GM18498 (cell line): ENCODE results near the gene RBM15.
A peak's percentile ranks its signal among the peaks of the same experiment; 100 is the strongest.

Experiments used
- ATAC-seq: cut with Tn5 transposase; IDR thresholded peaks from one replicate; pipeline ENCODE4 v1.9.1; 2021; ENCODE audit warnings: mild to moderate bottlenecking, moderate library complexity; ENCODE audit not compliant: unreplicated experiment

RBM15 gene, protein sequence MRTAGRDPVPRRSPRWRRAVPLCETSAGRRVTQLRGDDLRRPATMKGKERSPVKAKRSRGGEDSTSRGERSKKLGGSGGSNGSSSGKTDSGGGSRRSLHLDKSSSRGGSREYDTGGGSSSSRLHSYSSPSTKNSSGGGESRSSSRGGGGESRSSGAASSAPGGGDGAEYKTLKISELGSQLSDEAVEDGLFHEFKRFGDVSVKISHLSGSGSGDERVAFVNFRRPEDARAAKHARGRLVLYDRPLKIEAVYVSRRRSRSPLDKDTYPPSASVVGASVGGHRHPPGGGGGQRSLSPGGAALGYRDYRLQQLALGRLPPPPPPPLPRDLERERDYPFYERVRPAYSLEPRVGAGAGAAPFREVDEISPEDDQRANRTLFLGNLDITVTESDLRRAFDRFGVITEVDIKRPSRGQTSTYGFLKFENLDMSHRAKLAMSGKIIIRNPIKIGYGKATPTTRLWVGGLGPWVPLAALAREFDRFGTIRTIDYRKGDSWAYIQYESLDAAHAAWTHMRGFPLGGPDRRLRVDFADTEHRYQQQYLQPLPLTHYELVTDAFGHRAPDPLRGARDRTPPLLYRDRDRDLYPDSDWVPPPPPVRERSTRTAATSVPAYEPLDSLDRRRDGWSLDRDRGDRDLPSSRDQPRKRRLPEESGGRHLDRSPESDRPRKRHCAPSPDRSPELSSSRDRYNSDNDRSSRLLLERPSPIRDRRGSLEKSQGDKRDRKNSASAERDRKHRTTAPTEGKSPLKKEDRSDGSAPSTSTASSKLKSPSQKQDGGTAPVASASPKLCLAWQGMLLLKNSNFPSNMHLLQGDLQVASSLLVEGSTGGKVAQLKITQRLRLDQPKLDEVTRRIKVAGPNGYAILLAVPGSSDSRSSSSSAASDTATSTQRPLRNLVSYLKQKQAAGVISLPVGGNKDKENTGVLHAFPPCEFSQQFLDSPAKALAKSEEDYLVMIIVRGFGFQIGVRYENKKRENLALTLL

DNA sequence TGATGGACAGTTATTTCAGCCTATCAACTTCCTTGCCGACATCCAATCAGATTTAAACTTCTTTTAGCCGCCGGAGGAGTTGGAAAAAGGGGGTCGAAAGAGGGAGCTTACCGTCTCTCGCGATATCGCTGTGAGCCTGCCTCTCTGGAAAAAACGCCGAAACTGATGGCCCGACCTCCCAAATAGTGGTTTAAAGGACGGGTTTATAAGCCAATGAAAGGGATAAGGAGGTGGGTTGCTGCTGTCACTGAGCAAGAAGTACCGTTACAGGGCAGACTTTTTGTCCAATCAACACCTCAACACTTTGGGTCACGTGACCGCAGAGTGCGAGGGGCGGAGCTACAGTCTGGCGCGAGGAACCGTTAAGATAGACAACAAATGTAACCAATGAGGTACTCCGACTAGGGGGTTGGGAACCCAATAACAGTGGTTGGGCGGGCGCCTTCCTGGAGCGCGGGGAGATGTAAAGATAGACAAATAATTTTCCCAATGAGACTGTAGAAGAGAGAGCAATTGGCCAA, at the start of gene RBM15:
Gene RBM15 (plus strand): TSS at position 492 of the 521 bp plus-strand sequence. CDS start 29 bp downstream, at position 521.
- peak; percentile 69 for ATAC-seq

DNA sequence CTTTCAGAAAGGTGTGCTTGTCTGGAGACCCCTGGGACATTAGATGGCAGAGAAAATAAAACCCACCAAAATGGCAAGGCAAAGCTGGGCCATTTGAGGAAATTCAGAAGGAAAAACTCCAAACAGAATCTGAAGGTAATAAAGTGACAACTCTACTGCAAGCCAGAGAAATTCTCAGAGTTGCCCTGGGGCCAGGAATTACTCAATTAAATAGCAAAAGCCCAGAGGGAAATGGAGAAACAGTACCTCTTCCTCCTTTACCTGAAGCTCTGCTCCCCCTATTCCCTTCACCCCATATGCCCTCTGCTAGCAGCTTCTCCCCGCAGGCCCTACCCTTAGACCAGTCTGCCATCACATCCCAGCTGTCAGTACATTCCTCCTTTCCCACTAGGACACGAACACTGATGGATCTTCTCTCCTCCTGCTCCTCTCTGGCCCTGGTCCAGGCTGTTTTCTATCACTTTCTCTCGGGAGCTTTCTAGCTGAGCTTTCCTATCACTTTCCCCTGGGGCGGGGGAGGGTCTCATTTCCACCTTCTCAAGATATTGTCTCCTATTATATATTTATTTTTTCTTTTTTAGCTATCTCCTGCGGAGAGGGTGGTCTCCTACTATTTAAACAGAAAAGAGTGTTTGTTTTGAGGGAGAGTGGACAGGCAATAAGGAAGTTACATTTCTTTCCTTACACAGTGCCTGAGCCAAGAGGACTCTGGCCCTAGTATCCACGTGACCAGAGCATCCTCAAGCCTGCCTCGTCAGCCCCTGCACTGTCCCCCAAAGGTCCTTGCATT, 47.7 kb upstream of the RBM15 start:
- no peak for ATAC-seq

DNA sequence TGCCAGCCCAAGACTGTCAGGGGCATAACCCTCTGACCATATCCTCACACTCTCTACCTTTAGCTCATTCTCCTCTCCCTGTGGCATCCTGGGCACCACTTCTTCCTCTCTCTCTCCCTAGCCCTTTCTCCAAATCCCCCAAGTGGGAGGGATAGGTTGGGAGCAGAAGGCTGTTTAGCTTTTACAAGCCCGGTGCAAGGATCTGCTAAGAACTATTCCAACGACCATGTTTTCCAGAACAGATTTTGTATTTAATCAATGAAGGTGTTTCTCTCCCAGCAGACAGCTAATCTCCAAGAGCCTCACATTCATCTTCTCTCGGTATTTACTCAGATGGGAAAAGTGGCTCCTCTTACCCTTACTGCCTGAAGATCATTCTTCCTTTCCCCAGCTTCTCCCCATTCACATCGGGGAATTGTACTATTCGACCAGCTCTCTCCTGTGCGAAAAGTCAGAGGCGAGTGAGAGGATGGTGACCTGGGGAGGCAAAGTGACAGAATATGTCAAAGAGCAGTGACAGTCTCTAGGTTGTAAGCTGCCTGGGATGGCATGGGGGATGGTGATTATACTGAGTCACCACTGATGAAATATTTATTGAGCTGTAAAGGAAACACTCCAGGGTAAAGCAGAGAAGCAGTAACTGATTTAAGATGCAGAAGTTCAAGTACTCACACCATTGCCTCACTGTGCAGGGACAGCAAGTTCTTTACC, 47.0 kb upstream of the RBM15 start:
- ATAC-seq, result no peak

DNA sequence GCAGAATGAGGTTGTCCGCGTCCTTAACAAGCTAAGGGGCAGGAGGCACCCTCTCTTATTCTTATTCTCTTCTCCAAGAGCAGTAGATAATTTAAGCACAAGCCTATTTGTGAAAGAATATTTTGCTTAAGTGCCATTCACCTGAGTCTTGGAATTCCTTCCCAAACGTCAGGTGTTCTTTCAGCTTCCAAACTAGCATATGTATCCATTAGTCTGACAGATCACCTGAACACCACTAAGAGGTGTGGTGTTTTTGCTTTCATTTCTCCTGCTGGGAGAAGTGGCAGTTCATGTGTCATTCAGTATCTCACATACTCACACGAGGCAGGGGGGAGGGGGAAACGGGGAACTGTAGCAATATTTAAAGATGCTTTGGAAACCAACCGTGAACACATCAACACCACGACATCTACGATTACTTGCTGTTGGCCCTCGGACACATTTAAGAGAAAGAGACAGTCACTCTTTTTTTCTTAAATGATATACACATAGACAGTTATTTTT, 45.5 kb upstream of the RBM15 start:
- no peak for ATAC-seq

DNA sequence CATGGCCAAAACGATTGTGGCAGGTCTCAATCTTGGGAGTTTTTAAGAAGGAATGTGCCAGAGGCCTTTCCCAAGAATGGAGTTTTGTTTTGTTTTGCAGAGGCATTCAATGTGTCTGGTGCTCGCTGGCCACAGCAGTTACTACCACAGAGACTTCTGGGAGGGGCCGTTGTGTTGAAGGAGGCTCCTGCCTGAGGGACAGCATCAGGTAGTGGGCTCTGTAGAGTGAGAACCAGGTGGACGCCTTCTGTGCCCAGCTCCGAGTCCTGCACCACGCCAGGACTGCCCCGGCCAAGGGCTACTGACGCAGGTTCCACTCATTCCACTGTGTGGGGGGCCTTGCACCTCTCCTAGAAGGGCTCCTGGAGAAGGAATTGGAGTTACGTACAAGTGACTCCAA, 44.9 kb upstream of the RBM15 start:
- ATAC-seq, result no peak

DNA sequence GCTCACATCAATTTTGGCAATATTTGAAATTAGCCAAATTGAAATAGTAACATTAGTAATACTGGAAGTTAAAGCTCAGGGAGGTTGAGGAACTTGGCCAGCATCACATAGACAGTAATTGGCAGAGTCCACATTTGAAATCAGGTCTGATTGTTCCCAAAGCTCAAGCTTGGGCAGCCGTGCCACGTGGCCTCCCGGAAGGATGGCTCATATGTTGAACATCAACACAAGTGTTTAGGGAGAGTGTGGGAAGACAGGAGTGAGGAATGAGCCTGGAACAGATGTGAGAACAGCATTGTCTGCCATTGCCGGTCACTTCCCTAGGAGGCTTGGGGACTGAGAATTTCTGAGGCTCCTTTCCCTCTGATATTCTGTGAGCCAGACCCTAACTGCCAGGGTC, 40.2 kb upstream of the RBM15 start:
- no peak for ATAC-seq

DNA sequence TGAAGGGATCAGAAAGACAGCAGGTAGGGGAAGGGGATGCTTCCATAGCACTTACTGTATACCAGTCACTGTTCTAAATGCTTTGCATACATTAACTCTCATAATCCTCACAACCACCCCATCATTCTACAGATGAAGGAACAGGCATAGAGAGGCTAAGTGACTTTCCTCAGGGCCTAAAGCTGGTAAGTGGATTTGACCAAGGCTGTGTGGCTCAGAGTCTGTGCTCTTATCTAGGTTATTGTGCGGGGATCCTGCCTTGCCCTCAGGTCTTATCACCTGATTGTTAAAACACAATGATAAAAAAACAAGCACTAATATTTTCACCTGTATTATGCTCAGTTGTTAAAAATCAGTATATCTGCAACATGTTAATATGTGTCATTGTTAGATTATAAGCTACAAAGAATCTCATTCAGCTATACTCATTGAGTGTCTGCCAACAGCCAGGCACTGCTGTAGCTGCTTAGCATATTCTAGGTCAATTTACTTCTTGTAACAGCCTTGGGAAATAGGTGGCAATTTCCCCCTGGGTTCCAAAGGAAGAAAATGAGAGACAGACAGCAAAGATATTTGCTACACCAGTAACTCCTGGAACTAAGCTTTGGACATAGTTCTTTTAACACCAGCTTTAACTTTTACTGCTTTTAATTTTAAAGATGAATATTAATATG, 38.6 kb upstream of the RBM15 start:
- ATAC-seq, result no peak

DNA sequence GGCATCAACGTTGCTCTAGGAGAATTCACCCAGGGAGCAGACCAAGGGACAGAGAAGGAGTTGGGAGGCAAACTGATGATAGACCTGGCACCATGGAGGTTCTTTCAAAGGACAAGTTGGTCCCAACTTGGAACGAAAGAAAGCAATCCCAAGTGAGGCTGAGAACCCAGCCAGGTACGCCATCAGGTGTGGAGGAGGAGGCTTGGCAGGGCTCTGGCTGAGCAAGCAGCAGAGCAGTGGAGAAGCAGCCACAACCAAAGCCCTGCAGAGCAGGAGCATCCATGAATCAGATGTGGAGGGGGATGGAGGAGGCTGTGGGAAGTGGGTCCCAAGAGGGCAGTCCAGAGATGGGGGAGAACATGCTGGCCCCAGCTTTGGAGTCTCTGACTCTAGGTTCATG, 36.3 kb upstream of the RBM15 start:
- ATAC-seq, result no peak

DNA sequence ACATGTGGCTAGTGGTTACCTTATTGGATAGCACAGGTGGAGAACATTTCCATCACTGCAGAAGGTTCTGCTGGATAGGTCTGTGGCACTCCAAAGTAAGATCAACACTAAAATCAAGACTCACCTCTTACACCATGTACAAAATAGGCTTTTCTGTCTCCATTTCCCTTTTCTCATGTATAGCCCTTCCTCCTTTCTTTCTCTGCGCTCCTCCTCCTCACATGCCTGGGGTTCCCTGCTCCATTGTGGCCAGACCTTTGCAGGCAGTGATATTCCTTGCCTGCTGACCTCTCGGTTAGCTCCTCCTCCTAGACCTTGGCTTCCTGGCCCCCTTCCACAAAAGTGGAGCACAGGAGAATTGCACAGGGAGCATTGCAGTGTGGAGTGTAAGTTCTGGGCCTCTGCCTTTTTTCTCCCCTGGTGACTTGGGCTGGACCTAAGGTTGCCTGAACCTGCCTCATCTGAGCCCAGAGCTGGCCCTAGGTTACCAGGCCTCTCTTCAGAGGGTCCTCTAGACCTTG, 33.2 kb upstream of the RBM15 start:
- ATAC-seq, result no peak

DNA sequence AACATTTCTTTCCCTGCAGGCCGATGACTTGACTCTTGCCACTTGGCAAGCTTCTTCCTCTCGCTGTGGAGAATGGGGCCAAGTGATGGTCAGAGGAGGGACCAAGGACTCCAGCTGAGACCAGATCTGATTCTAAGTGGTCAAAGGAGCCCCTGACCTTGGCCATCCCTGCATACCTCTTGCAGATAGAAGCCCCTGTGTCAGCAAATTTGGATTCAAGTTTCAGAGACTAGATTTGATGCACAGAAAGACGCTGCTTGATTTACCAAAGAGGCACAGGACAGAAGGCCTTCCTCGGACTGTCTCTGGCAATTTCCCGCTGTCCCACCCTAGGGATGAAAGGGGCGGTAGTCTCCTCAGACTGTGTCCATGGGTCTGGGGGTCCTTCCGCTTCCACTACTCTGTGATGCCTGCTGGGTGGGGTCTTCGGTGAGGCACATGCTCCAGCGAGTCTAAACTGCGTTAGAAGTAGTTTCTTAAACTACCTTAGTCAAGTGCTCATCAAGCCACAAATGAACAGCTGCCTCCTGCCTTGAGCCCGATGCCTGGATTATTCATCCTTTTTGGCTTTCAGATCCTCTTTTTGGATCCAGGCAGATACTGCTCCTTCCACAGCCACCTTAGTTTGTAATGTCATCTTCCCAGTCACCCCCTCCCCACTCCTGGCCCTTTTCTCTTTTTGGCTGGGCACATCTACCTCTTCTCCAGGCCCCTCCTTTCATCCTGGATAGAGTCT, 31.8 kb upstream of the RBM15 start:
- no peak for ATAC-seq

DNA sequence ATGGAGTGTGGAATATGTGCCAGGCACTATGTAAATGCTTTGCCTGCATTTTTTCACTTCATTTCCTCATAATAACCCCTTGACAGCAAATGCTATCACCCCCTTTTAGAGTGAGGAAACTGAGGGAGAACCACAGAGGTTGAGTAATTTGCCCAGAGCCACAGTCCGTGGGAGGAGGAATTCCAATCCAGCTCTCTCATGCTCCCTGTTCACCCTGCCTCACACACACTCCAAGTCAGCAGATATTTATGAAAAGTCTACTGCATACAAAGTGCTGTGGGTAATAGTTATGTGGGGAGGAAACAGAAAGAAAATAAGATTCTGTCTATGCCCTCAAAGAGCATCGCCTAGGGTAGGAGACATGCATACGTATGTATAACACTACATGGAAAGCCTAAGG, 30.9 kb upstream of the RBM15 start:
- ATAC-seq, result no peak

DNA sequence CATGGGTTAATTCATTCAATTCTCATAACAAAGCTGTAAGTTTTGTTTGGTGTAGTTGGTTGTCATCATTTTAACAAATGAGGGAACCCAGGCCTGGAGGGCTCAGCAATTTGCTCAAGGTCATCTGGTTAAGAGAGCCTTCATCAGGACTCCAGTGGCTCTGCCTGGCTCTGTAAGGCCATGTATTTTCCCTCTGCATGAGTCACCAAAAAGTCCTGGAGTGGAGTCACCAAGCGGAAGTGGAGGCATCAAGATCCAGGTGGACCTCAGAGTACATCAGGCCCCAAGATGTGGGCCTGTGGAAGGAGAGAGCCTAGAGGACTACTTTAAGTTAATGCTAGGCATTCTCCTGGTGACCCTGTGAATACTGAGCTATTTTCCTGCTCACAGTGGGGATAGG, 30.0 kb upstream of the RBM15 start:
- no peak for ATAC-seq

DNA sequence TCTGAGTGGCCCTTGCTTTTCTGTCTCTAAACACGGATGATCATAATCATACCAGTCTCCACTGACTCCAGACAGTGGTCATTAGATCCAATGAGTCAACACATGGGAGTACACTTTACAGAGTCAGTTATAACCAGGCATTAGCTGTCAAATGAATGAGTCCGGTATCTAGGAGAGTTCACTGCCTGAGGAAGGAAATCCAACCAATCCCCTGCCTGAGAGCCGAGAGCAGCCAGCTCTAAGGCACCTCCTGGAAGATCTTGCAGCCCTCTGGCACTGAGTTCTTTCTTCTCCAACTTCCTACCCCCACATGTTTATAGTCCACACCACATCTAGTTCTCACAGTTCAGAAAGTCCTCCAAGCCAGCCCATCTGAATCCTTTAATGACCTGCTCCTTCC, 29.4 kb upstream of the RBM15 start:
- no peak for ATAC-seq

DNA sequence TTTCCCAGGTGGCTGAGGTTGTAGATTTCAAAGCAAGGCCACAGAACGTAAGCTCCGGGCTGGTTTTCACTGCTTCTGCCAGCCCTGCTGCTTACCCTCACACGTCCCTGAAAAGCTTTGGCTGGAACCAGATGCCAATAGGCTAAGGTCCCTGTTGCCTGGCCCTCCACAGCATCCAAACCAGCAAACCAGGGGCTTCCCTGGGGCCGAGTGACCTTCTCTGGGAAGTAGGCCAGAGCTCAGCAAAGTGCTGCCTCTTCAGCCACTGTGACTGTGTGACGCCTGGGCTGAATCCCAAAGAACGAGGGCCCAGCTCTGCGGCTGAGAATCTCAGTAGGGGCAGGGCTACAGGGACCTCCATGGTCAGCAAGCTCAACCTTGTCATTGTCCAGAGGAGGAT, 28.9 kb upstream of the RBM15 start:
- ATAC-seq, result no peak

DNA sequence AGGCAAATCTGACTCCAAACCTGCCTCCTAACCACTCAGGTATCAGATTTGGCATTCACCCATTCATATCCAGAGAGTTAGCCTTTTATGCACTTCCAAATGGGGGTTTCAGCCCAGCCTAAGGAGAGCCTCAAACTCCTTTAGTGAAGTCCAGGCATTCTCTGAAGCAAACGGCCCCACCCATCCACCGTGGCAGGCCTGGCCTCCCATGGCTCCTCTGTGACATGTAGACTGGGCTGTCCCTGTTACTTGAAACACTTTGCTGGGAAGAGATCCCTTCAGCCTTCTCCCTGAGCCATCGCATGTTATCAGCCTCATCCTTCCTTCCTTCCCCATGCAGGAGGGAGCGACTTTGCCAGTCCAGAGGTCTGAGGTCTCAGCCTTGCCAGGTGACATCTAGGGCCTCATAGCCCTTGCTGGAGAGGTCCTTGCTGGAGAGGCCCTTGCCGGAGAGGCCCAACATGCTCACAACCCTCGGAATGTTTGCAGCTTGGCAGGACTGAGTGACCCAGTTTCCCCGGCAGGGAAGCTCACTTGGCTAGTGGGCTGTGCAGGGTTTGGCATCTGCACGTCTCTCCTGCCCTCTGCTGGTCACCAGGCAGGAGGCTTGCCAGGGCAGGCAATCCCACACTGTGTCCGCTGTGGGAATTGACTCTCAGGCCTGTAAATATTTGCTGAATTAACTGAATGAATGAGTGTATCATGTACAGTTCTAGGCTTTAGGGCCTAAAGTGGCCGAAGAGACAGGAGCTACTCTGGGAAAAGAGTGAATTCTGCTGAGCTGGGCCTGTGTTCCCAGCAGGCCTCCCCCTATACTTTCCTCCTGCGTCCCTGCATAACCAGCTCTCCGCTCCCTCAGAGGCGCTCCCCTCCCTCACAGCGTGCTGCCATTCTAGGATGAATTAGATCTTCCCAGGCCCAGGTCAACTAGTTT, 26.7 kb upstream of the RBM15 start:
- no peak for ATAC-seq

DNA sequence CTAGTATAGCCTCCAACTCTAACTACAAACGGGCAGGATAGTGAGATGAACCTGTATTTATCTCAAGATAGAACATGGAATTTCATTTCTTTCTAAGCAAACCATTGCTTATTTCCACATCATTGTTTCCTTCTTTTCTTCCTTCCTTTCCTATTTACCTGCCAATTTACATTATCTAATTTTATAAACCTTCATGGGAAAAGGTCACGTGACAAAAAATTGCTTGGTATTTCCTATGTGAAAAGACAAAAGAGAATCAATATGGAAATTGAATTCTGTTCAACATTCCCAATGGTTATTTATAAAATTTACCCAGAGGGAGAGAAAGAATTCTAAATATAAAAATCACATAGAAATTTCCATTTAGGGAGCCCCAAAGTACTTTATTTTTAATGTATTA, 22.4 kb upstream of the RBM15 start:
- no peak for ATAC-seq

DNA sequence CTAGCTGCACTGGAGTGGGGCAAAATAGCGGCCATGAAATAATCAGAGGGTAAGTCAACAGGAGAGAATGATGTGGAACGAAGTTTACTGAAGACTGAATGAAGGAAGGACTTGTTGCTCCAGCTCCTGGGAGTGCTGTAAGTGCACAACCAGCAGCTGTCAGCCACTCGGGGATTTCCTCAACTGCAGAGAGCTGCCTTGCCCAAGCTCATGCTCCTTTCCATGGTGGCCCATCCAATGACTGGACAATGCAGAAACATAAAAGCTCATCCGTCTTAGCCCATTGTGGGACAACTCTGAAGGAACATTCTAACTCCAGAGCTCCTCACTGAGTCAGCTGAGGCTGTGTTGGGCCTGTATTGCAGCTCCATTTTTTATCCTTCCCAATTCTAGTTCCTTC, 21.1 kb upstream of the RBM15 start:
- no peak for ATAC-seq
